ENCODE measurements around the gene IL4R. TPM values are rescaled to one million over a fixed set of nuclear protein-coding genes. Genes with fewer than 3 reads are reported as not detected.

The IL4R gene
- total and polyA plus RNA-seq, 2 experiments from 2014 or later: 6.4 to 17.6 TPM

DNA sequence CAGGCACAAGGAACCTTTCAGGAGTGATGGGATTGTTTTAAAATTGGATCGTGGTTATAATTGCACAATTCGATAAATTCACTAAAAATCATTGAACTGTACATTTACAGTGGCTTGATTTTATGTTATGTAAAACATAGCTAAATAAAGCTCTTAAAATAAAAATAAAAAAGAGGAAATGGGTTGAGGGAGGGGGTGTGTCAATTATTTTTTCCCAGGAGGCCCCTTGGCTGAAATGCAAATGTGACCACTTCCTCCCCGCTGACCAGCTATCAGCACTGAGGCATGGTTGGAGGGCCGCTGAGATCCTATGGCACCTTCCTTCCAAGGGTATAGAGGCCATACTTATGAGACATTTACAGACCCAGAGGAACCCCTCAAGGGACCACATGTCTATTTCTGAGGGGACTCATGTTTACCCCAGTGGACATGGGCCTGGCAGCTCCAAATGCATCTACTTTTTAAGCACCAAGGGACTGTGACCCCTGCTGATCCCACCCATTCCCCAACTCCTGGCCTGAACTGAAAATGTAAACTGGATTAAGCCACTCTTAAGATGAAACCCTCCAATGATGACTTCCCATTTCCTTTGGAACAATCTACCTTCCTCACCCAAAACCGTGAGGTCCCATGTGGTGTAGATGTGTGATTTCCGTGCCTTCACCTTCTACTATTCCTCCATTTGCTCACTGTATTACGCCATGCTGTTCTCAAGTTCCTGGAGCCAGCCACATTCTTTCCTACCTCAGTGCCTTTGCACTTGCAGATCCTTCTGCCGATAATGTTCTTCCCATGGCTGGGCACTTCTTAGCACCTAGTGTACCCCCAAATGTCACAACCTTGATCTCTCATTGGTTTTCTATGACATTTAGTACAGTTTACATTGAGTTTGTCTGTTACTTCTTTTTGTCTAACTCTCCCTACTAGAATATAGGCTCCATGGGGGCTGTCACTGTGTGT is 85.4 kb downstream of the IL4R start:
- H3K4me1 ChIP-seq (ENCODE audit: insufficient read depth): no peaks in the 10 kb centered on the region
- H2AFZ ChIP-seq: 0 out of 2 replicates have a peak overlapping the region, but pooled peaks have one; percentile 23
- H3K4me2 ChIP-seq: no peak overlapping the region
- Mint-ChIP-seq H3K27me3 (ENCODE audit: insufficient read depth, low read depth, poor library complexity) (peaks cover 4% of the 10 kb centered on the region), H3K4me1 (peaks cover 5% of the 10 kb centered on the region; the same call in 1 of the 3 replicates), H3K9me3 (no peaks in the 10 kb centered on the region; the same call in 2 of the 3 replicates), H3K36me3 (ENCODE audit: low read depth) (no peaks in the 10 kb centered on the region), H3K27ac (no peak overlapping the region), H3K4me3 (no peak overlapping the region)
- DNase-seq (ENCODE audit: low spot score) (no peak), ATAC-seq (no peak)
- H3K27ac ChIP-seq (ENCODE audit: low read depth): no peak overlapping the region
- TF ChIP-seq ZNF331 (CRISPR knock-in tag; IDR thresholded peaks at IDR 0.05; ENCODE audit: low read depth) (no peak), CREB1 (CRISPR knock-in tag; IDR thresholded peaks at IDR 0.05; ENCODE audit: low read depth) (no peak), NANOG (IDR thresholded peaks at IDR 0.05; ENCODE audit: borderline replicate concordance) (no peak), EZH2phosphoT487 (IDR thresholded peaks at IDR 0.05; ENCODE audit: unreplicated experiment) (no peak), JUNB (IDR thresholded peaks at IDR 0.05; ENCODE audit: unreplicated experiment) (no peak), EZH2 (IDR thresholded peaks at IDR 0.05; ENCODE audit: low read depth, unreplicated experiment) (no peak), ZNF114 (CRISPR knock-in tag; IDR thresholded peaks at IDR 0.05) (no peak), POLR2AphosphoS5 (IDR thresholded peaks at IDR 0.05; ENCODE audit: low read depth) (no peak), STAT1 (IDR thresholded peaks at IDR 0.05; ENCODE audit: unreplicated experiment) (no peak)
- TF ChIP-seq, protein P1, sequence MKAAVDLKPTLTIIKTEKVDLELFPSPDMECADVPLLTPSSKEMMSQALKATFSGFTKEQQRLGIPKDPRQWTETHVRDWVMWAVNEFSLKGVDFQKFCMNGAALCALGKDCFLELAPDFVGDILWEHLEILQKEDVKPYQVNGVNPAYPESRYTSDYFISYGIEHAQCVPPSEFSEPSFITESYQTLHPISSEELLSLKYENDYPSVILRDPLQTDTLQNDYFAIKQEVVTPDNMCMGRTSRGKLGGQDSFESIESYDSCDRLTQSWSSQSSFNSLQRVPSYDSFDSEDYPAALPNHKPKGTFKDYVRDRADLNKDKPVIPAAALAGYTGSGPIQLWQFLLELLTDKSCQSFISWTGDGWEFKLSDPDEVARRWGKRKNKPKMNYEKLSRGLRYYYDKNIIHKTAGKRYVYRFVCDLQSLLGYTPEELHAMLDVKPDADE (IDR thresholded peaks at IDR 0.05): no peak
- TF ChIP-seq, protein P2, sequence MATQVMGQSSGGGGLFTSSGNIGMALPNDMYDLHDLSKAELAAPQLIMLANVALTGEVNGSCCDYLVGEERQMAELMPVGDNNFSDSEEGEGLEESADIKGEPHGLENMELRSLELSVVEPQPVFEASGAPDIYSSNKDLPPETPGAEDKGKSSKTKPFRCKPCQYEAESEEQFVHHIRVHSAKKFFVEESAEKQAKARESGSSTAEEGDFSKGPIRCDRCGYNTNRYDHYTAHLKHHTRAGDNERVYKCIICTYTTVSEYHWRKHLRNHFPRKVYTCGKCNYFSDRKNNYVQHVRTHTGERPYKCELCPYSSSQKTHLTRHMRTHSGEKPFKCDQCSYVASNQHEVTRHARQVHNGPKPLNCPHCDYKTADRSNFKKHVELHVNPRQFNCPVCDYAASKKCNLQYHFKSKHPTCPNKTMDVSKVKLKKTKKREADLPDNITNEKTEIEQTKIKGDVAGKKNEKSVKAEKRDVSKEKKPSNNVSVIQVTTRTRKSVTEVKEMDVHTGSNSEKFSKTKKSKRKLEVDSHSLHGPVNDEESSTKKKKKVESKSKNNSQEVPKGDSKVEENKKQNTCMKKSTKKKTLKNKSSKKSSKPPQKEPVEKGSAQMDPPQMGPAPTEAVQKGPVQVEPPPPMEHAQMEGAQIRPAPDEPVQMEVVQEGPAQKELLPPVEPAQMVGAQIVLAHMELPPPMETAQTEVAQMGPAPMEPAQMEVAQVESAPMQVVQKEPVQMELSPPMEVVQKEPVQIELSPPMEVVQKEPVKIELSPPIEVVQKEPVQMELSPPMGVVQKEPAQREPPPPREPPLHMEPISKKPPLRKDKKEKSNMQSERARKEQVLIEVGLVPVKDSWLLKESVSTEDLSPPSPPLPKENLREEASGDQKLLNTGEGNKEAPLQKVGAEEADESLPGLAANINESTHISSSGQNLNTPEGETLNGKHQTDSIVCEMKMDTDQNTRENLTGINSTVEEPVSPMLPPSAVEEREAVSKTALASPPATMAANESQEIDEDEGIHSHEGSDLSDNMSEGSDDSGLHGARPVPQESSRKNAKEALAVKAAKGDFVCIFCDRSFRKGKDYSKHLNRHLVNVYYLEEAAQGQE (IDR thresholded peaks at IDR 0.05; ENCODE audit: unreplicated experiment): no peak
- TF ChIP-seq, protein P3, sequence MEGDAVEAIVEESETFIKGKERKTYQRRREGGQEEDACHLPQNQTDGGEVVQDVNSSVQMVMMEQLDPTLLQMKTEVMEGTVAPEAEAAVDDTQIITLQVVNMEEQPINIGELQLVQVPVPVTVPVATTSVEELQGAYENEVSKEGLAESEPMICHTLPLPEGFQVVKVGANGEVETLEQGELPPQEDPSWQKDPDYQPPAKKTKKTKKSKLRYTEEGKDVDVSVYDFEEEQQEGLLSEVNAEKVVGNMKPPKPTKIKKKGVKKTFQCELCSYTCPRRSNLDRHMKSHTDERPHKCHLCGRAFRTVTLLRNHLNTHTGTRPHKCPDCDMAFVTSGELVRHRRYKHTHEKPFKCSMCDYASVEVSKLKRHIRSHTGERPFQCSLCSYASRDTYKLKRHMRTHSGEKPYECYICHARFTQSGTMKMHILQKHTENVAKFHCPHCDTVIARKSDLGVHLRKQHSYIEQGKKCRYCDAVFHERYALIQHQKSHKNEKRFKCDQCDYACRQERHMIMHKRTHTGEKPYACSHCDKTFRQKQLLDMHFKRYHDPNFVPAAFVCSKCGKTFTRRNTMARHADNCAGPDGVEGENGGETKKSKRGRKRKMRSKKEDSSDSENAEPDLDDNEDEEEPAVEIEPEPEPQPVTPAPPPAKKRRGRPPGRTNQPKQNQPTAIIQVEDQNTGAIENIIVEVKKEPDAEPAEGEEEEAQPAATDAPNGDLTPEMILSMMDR (conservative IDR thresholded peaks at IDR 0.05; ENCODE audit: low read depth in 2 of 2): no peak
- TF ChIP-seq, protein P4, sequence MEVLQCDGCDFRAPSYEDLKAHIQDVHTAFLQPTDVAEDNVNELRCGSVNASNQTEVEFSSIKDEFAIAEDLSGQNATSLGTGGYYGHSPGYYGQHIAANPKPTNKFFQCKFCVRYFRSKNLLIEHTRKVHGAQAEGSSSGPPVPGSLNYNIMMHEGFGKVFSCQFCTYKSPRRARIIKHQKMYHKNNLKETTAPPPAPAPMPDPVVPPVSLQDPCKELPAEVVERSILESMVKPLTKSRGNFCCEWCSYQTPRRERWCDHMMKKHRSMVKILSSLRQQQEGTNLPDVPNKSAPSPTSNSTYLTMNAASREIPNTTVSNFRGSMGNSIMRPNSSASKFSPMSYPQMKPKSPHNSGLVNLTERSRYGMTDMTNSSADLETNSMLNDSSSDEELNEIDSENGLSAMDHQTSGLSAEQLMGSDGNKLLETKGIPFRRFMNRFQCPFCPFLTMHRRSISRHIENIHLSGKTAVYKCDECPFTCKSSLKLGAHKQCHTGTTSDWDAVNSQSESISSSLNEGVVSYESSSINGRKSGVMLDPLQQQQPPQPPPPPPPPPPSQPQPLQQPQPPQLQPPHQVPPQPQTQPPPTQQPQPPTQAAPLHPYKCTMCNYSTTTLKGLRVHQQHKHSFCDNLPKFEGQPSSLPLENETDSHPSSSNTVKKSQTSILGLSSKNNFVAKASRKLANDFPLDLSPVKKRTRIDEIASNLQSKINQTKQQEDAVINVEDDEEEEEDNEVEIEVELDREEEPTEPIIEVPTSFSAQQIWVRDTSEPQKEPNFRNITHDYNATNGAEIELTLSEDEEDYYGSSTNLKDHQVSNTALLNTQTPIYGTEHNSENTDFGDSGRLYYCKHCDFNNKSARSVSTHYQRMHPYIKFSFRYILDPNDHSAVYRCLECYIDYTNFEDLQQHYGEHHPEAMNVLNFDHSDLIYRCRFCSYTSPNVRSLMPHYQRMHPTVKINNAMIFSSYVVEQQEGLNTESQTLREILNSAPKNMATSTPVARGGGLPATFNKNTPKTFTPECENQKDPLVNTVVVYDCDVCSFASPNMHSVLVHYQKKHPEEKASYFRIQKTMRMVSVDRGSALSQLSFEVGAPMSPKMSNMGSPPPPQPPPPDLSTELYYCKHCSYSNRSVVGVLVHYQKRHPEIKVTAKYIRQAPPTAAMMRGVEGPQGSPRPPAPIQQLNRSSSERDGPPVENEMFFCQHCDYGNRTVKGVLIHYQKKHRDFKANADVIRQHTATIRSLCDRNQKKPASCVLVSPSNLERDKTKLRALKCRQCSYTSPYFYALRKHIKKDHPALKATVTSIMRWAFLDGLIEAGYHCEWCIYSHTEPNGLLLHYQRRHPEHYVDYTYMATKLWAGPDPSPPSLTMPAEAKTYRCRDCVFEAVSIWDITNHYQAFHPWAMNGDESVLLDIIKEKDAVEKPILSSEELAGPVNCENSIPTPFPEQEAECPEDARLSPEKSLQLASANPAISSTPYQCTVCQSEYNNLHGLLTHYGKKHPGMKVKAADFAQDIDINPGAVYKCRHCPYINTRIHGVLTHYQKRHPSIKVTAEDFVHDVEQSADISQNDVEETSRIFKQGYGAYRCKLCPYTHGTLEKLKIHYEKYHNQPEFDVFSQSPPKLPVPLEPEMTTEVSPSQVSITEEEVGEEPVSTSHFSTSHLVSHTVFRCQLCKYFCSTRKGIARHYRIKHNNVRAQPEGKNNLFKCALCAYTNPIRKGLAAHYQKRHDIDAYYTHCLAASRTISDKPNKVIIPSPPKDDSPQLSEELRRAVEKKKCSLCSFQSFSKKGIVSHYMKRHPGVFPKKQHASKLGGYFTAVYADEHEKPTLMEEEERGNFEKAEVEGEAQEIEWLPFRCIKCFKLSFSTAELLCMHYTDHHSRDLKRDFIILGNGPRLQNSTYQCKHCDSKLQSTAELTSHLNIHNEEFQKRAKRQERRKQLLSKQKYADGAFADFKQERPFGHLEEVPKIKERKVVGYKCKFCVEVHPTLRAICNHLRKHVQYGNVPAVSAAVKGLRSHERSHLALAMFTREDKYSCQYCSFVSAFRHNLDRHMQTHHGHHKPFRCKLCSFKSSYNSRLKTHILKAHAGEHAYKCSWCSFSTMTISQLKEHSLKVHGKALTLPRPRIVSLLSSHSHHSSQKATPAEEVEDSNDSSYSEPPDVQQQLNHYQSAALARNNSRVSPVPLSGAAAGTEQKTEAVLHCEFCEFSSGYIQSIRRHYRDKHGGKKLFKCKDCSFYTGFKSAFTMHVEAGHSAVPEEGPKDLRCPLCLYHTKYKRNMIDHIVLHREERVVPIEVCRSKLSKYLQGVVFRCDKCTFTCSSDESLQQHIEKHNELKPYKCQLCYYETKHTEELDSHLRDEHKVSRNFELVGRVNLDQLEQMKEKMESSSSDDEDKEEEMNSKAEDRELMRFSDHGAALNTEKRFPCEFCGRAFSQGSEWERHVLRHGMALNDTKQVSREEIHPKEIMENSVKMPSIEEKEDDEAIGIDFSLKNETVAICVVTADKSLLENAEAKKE (CRISPR knock-in tag; IDR thresholded peaks at IDR 0.05): no peak
- no peak overlapping the region for H3K4me3 ChIP-seq
- no peaks in the 10 kb centered on the region for H3K36me3 ChIP-seq (ENCODE audit: insufficient read depth)
- no peaks in the 10 kb centered on the region for H3F3A ChIP-seq (replicated peaks; ENCODE audit: low read depth)
- H3K79me2 ChIP-seq (replicated peaks; ENCODE audit: insufficient read depth): no peaks in the 10 kb centered on the region
- no peaks in the 10 kb centered on the region; the same call in 1 of the 2 replicates for H3K9me2 ChIP-seq (ENCODE audit: insufficient read depth)
- no peaks in the 10 kb centered on the region for H4K20me1 ChIP-seq (replicated peaks; ENCODE audit: insufficient read depth)
- H3K27me3 ChIP-seq (ENCODE audit: insufficient read depth): no peaks in the 10 kb centered on the region

Data from GM23338 (cell line).